M059J (cell line): ENCODE measurements around the gene CRIP2. TPM values are rescaled to one million over a fixed set of nuclear protein-coding genes. Genes with fewer than 3 reads are reported as not detected.

Experiments
- DNase-seq: peaks from one replicate; pipeline ENCODE4 v3.0.0-alpha.2; 2012; ENCODE audit warnings: low read depth
- total RNA-seq: library from RNA; depleted of rRNA; stranded (reverse); fragments of >200 nt; shearing (Covaris generic); gene quantifications from 2 replicates; pipeline ENCODE4 v1.2.3, GENCODE V29; 2014

The CRIP2 gene
- total RNA-seq, 1 experiment from 2014 or later, result 114 TPM

GRCh38 chr14:105444859-105445258 is 29.8 kb upstream of the CRIP2 start:
- no peak for DNase-seq

GRCh38 chr14:105445290-105445689 is 29.3 kb upstream of the CRIP2 start:
- no peak for DNase-seq

DNA sequence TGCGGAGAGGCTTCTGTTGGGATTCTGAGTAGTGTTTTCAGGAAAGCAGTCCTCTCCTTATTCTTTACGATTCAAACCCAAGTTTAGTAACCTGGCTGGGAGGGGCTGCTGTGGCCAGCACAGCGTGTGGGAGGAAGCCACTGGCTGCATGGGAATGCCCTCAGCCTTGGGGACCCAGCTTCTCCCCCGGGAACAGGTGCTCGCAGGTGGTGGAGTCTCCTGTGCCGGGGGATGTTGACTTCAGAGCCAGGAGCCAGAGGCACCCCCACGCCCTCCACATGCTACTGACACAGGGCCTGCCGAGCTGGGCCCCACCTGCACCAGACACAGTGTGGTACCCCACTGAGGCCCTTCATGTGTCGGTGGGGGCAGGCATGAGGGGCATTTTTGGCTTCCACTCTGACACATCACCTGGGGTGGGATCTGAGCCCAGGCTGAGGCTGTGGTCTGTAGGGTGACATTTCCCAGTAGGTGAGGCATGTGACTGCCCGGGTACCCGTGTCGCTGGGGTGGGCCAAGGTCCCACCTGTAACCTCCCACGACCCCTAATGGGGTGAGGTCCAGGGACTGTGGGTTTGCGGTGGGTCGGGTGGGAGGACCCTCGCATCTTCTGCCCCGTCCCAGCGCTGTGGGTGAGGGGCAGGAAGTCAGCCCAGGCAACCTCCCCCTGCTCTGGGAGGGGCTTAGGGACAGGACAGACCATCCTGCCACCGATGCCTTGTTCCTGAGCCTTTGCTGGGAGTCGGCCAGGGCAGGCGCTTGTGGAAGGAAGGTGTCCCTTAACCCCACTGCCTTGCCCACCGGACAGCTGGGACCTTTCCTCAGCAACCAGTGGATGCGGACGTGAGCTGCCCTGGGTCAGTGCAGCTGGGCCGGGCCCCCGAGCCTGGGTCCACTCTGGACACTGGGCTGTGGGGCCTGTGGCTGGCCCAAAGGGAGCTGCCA is 28.4 kb upstream of the CRIP2 start:
- no peak for DNase-seq

DNA sequence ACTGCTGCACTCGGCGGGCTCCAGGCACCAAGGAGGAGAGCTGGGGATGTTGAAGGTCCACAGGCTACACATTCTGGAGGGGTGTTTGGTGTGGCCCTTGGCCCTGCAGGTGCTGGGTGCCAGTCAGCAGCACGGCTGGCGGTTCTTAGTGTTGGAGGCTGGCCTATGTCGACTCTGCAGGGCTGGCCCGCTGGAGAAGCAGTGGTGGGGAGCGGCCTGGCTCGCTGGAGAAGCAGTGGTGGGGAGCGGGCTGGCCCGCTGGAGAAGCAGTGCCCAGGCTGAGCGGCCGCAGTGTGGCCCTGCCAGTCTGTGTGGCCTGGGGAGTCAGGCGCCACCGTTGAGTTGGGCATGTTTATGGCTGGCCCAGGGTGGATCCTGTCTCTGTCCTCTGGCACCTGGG is 27.6 kb upstream of the CRIP2 start:
- DNase-seq, result no peak

- DNase-seq, result no peak
Observed at GRCh38 chr14:105447651-105448640, 26.7 kb upstream of the CRIP2 start.

DNA sequence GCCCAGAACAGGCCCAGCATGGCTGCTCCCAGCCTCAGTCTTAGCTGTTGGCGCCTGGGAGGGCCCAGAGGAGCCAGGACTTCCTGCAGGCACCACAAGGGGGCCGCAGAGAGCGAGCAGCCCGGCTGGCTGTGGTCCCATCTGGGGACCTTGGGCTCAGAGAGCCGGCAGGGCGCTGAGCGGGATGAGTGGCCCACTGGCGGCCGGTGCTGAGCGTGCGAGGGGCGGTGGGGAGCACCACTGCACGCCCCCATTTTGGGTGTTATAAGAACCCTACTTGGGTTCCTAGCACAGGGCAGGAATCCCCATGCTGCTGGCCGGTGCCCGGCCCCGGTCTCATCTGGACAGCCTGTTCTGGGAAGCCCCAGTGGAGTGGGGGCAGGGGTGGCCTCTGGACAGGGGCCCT is 25.9 kb upstream of the CRIP2 start:
- DNase-seq, result peak; percentile 12

DNA sequence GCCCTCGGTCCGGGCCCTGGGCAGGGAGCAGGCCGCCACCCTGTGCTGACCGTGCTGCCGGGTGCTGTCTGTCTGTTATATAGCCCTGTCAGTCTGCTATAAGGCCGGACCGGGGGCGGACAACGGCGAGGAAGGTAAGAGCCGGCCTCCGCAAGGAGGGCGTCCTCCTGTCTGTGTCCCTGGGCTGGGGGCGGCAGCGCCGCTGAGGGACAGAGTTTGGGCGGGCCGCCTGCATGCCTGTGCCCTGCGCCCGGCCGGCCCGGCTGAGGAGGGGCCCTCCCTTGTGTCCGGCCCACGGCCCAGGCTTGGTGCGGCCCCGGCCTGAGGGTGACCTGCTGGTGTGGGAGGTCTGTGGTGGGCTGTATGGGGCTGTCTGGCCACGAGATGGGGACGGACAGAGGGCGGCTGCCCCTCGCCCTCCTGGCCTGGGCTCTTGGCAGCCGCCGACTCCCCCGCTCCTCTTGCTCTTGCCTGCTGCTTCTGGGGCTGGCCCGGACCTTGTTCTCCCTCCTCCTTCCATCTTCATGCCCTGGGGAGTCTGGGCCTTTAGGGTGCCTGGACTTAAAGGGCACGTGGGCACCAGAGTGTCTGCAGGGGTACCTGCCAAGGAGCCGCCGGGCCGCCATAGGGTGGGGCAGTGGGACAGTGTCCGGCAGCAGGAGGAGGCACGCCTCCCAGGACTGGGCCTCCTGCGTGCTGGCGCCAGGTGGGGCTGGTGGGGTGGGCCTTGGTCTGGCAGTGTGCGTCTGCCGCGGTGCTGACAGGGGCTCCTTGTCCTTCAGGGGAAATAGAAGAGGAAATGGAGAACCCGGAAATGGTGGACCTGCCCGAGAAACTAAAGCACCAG is 25.1 kb upstream of the CRIP2 start:
- no peak for DNase-seq

DNA sequence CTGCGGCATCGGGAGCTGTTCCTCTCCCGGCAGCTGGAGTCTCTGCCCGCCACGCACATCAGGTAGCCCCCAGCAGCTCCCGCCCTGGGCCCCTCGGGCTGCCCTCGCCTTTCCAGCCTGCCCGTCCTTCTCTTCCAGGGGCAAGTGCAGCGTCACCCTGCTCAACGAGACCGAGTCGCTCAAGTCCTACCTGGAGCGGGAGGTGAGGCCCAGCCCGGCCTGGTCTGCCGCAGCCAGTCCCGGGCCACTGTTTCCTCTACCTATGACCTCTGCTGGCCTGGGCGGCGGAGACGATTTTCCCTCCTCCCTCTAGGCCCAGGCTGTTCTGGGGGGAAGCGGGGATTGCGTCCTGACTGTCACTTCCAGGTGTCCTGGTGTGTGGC is 24.5 kb upstream of the CRIP2 start:
- DNase-seq, result no peak

GRCh38 chr14:105450864-105451720 is 23.5 kb upstream of the CRIP2 start:
- DNase-seq, result no peak

GRCh38 chr14:105452963-105453362 is 21.7 kb upstream of the CRIP2 start:
- no peak for DNase-seq

DNA sequence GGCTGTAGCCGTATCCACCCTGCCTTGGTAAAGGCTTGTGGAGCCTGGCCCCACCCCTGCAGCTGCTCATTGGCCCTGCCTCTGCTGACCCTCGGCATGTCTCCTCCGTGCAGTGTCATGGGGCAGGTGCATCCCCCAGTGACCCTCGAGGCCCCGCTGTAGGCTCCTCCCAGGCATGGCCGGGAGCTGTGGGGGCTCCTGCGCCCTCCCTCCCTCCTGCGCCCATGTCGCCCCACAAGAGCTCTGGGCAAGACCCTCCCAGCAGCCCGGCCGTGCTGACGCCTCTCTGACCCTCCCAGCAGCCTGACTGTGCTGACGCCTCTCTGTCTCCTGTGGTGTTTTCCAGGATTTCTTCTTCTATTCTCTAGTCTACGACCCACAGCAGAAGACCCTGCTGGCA is 20.8 kb upstream of the CRIP2 start:
- DNase-seq, result no peak

DNA sequence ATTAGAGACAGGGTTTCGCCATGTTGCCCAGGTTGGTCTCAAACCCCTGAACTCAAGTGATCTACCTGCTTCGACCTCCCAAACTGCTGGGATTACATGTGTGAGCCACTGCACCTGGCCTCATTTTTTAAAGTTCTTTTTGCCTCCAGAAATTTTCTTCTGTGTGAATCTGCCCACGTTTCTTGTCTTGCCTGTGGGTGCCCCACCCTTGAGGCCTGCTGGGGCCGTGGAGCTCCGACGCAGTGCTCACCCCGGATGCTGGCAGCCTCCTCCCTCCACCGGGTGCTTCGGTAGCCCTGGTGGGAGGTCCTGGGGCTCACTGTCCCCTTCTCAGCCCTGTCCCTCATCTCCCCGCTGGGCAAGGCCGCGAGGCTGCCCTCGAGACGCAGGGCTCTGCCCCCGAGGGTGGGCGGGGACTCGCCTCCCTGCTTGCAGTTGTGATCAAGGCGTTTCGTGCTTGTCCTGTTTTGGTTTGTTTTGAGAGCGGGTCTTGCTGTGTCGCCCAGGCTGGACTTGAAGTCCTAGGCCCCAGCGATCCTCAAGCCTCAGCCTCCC is 19.5 kb upstream of the CRIP2 start:
- no peak for DNase-seq

- DNase-seq, result no peak
Observed at GRCh38 chr14:105455766-105456660, 18.6 kb upstream of the CRIP2 start.

GRCh38 chr14:105456736-105457617 is 17.6 kb upstream of the CRIP2 start:
- no peak for DNase-seq

GRCh38 chr14:105458010-105458409 is 16.6 kb upstream of the CRIP2 start:
- DNase-seq, result no peak

- DNase-seq, result no peak
Observed at GRCh38 chr14:105458571-105458970, 16.1 kb upstream of the CRIP2 start.

GRCh38 chr14:105460116-105460515 is 14.5 kb upstream of the CRIP2 start:
- DNase-seq, result no peak

- no peak for DNase-seq
Observed at GRCh38 chr14:105460616-105461015, 14.0 kb upstream of the CRIP2 start.
